ENCODE results near the gene RAB3C. TPM values are rescaled to one million over a fixed set of nuclear protein-coding genes. Genes with fewer than 3 reads are reported as not detected.
"Not testable (repeated sequence)": the region's sequence is repeated elsewhere in the genome, so short reads cannot be mapped to it uniquely, and the experiment has no call there.

RAB3C gene
- total RNA-seq, 1 experiment from 2014 or later, result not detected

GRCh38 chr5:58675341-58675740, 92.5 kb downstream of the RAB3C start:
- DNase-seq (ENCODE audit: low read depth), result no peak

- no peak for DNase-seq (ENCODE audit: low read depth)
Measured at GRCh38 chr5:58677650-58678049, 94.8 kb downstream of the RAB3C start.

GRCh38 chr5:58680503-58680902, 97.6 kb downstream of the RAB3C start:
- DNase-seq (ENCODE audit: low read depth), result no peak

GRCh38 chr5:58681943-58682342, 99.1 kb downstream of the RAB3C start:
- no peak for DNase-seq (ENCODE audit: low read depth)

GRCh38 chr5:58683567-58683966, 100.7 kb downstream of the RAB3C start:
- no peak for DNase-seq (ENCODE audit: low read depth)

- DNase-seq (ENCODE audit: low read depth), result no peak
Measured at GRCh38 chr5:58687079-58687478, 104.2 kb downstream of the RAB3C start.

DNA sequence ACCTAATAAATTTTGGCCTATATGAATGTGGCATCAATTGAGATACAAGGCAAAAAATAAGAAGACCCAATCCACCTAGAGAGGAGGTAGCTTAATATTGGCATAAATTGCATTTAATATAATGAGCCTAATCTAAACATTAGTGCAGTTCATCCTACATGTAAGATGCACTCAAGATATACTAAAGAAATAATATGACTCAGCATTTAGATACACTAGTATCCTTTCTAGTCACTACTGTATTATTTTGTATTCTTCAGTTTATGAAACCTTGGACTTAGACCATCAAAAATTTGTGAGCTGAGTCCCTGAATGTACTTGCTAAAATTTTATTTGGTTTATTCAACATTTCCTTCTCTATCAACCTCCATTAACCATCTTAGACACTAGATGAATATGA, 104.7 kb downstream of the RAB3C start:
- no peak for DNase-seq (ENCODE audit: low read depth)

DNA sequence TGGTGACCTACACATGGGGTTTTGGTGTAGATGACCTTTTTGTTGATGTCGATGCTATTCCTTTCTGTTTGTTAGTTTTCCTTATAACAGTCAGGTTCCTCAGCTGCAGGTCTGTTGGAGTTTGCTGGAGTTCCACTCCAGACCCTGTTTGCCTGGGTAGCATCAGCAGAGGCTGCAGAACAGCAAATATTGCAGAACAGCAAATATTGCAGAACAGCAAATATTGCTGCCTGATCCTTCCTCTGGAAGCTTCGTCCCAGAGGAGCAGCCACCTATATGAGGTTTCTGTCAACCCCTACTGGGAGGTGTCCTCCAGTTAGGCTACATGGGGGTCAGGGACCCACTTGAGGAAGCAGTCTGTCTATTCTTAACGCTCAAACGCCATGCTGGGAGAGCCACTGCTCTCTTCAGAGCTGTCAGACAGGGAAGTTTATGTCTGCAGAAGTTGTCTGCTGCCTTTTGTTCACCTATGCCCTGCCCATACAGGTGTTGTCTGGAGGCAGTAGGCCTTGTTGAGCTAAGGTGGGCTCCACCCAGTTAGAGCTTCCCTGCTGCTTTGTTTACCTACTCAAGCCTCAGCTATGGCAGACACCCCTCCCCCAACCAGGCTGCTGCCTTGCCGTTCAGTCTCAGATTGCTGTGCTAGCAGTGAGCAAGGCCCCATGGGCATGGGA, 116.3 kb downstream of the RAB3C start:
- not testable (repeated sequence) for DNase-seq (ENCODE audit: low read depth)

DNA sequence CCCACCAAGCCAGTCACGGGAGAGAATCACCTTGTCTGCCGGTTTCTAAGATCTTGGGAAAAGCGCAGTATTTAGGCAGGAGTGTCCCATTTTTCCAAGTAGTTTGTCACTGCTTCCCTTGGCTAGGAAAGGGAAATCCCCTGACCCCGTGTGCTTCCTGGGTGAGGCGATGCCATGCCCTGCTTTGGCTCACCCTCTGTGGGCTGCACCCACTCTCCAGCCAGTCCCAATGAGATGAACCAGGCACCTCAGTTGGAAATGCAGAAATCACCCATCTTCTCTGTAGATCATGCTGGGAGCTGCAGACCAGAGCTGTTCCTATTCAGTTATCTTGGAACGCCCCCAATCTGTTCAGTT, 116.9 kb downstream of the RAB3C start:
- DNase-seq (ENCODE audit: low read depth), result no peak

DNA sequence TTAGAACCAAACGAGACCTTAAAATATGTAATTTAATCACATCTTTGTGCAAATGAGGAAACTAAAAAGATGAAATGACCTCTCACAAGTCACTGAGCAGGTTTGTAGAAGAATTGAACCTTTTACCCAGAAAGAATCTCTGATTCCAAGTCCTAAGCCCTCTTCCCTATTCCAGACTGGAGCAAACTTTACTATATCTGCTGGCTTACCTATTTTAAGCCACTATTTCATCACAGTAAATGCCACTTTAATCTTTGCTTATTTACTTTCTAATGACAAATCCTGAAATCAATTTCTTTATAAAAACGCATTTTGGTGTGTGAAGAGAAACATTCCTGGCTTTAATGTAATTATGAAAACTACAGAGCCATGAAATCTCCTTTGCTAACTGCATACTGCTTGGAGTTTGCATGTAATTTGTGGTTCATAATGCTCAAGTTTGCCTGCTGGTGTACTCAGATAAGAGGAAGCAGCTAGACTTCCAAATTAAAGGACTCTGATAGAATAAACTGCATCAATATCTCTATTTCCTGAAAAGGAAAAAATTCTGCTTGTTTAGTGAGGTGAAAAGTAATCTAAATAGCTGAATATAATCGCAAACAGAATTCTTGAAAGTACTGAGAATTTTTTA, 121.2 kb downstream of the RAB3C start:
- no peak for DNase-seq (ENCODE audit: low read depth)

DNA sequence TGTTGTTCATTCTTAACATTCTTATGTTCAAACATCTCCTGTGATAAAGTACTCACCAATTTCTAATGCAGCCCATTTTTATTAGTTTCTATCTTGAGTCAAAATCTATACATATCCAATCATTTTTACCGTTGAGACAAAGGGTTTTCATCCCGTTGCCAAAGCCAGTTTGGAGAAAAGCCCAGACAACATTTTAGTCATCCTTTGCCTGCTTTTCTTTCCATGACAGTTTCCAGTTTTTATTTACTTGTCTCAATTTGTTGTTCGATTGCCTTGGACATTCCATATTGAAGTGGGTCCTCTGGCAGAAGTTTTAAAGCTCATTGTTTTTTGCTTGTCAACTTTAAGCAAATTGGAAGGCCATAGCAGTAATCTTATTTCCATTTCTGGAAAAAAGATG, 123.9 kb downstream of the RAB3C start:
- no peak for DNase-seq (ENCODE audit: low read depth)

- DNase-seq (ENCODE audit: low read depth), result no peak
Measured at GRCh38 chr5:58708456-58708855, 125.6 kb downstream of the RAB3C start.

- not testable (repeated sequence) for DNase-seq (ENCODE audit: low read depth)
Measured at GRCh38 chr5:58710425-58710824, 127.5 kb downstream of the RAB3C start.

DNA sequence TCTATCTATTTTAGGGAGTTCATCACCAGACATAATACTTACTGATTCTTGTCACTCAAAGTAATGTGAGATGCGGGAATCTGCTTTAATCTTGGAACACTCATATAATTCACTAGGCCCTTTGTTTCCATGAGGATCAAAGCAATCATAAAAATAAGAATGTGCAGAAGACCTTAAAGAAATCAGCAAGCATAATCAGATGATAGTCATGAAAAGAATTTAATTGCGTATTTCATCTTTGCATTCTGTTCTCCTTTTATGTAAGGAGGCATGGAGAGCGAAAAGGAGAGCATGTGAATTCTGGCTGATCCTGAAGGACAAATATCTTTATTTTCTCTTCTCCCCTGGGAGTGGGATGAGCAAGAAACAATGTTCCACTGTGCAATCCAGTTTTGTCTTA, 128.0 kb downstream of the RAB3C start:
- no peak for DNase-seq (ENCODE audit: low read depth)

DNA sequence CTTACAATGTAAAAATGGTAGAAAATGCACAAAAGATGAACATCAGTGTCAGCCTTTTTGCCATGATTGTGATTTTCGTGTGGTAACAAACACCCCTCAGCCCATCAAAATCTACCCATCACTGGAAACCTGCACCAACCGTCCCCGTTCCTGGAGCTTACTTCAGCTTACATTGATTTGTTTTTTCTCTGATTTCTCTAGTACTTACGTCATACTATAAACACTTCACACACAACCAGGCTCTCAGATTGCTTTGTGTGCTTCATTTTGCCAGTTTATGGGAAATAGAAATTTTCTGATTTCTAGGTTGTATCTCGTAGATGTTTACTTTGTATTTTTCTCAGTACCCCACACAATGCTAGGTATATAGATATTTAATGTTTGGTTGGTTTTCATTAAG, 129.1 kb downstream of the RAB3C start:
- no peak for DNase-seq (ENCODE audit: low read depth)

GRCh38 chr5:58714046-58714445, 131.2 kb downstream of the RAB3C start:
- DNase-seq (ENCODE audit: low read depth), result no peak

- no peak for DNase-seq (ENCODE audit: low read depth)
Measured at GRCh38 chr5:58715997-58716656, 133.3 kb downstream of the RAB3C start.

DNA sequence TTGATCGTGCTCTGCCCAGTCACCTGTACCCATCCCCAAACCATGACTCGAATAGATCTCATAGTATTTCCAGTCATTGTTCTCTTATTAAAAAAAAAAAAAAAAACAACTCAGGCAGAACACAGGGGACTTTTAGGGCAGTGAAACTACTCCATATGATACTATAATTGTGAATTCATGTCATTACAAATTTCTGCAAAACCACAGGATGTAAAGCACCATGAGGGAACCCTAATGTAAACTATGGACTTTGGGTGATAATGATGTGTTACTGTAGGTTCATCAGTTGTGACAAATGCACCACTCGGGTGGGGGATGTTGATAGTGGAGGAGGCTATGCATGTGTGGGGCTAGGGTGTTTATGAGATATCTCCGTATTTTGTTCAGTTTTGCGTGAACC, 133.8 kb downstream of the RAB3C start:
- DNase-seq (ENCODE audit: low read depth), result no peak

DNA sequence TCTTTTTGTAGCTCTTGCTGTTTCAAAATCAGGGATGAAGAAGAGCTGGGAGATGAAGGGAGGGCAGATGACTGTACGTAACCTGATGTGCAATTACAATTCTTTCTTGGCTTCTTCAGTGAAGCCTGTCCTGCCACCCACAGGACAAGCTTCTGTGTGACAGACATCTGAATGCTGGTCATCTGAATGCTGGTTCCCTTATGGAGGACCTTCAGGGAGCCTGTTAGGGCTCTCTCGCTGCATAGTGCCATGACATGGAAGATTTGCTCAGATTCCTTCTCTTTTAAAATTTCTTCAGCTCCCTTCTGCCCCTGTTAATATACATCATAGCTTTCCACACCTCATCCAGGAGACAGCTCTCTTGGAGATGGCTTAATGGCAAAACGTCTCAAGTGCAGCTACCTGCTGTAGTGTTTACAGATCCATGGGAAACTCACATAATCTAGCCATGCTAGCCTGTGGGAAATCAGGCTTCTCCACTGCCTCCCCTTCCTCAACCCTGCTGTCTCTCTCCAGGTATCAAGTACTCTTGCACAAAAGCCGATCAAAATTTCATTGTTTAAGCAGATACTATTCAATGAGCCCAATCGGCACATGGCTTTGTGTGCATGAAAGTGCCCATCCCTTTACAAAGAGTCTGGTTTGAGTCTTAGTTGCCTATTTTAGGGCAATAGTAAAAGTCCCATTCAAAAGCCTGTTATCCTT, 134.6 kb downstream of the RAB3C start:
- DNase-seq (ENCODE audit: low read depth), result no peak

- no peak for DNase-seq (ENCODE audit: low read depth)
Measured at GRCh38 chr5:58718269-58718978, 135.5 kb downstream of the RAB3C start.

DNA sequence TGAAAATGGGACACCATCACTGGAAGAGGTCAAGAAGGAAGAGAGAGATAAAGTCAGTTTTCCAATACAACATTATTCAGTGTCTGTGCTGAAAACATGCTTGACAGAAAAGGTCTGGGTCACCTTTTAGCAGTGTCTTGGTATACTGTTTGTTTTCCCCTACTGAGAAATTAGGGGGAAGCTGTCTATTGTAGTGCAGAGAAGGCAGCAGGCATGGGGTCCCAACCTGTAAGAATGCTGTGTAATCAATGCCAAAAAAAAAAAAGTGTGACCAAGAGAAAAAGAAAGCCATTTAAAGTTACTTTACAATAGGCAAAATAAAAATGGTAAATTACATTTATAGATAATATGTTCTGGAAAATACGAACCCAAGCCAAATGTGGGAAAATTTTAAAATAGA, 139.3 kb downstream of the RAB3C start:
- DNase-seq (ENCODE audit: low read depth), result no peak

DNA sequence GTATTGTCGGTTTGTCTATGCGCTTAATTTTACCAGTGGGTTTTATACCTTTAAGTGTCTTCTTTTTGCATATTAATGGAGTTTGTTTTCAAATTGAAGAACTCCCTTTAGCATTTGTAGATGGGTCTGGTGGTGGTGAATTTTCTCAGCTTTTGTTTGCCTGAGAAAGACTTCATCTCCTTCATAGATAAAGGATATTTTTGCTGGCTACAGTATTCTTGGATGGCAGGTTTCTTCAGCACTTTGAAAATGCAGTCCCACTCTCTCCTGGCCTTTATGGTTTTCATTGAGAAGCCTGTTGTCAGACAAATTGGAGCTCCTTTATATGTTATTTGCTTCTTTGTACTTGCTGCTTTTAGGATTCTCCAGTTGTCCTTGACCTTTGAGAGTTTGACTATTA, 142.1 kb downstream of the RAB3C start:
- no peak for DNase-seq (ENCODE audit: low read depth)
